ENCODE measurements around the gene PLXNB2. TPM values are rescaled to one million over a fixed set of nuclear protein-coding genes. Genes with fewer than 3 reads are reported as not detected.
A peak's percentile ranks its signal among the peaks of the same experiment; 100 is the strongest.

Gene PLXNB2
- total RNA-seq, 1 experiment from 2014 or later, result 227 TPM

DNA sequence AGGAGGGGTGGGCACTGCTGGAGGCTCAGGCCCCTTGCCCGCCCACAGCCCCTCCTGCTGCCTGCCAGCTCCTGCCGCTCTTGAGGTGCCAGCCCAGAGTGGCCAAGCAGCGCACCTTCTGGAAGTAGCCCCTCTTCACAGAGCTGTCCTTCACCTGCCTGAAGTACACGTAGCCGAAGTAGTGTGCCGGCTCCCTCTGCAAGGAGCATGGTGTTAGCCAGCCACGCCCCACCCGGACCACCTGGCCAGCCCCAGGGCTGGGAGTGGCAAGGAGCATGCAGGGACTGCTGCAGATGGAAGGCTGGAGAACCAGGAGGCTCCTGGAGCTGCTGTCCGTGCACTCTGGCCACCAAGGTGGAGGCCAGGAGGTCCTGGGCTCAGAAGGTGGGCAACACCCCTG lies 9.7 kb upstream of the PLXNB2 start:
- no peaks in the 10 kb centered on the region for H3K36me3 ChIP-seq (ENCODE audit: control insufficient read depth, insufficient read depth, low read length)
- no peaks in the 10 kb centered on the region for H3K9me3 ChIP-seq (ENCODE audit: control insufficient read depth, insufficient read depth, low read depth, low read length)
- in situ Hi-C loops (cut with HindIII; ENCODE audit: low pct_unique_long_range_greater_than_20kb, low sequenced_read_pairs), result no loop called here
- BruUV-seq (replicated peaks), result no TSS peak
- H3K4me1 ChIP-seq (ENCODE audit: control insufficient read depth, insufficient read depth, low read length), result peaks cover 9% of the 10 kb centered on the region; the same call in 1 of the 2 replicates
- TF ChIP-seq SIN3A (IDR thresholded peaks at IDR 0.05; ENCODE audit: borderline replicate concordance, insufficient read depth, low read depth, low read length) (no peak), POLR2AphosphoS5 (IDR thresholded peaks at IDR 0.05; ENCODE audit: low read depth, low read length) (no peak), TCF7L2 (IDR thresholded peaks at IDR 0.05; ENCODE audit: low read depth, low read length) (no peak)
- TF ChIP-seq, protein P1, sequence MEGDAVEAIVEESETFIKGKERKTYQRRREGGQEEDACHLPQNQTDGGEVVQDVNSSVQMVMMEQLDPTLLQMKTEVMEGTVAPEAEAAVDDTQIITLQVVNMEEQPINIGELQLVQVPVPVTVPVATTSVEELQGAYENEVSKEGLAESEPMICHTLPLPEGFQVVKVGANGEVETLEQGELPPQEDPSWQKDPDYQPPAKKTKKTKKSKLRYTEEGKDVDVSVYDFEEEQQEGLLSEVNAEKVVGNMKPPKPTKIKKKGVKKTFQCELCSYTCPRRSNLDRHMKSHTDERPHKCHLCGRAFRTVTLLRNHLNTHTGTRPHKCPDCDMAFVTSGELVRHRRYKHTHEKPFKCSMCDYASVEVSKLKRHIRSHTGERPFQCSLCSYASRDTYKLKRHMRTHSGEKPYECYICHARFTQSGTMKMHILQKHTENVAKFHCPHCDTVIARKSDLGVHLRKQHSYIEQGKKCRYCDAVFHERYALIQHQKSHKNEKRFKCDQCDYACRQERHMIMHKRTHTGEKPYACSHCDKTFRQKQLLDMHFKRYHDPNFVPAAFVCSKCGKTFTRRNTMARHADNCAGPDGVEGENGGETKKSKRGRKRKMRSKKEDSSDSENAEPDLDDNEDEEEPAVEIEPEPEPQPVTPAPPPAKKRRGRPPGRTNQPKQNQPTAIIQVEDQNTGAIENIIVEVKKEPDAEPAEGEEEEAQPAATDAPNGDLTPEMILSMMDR (IDR thresholded peaks at IDR 0.05), result no peak
- TF ChIP-seq, protein P2, sequence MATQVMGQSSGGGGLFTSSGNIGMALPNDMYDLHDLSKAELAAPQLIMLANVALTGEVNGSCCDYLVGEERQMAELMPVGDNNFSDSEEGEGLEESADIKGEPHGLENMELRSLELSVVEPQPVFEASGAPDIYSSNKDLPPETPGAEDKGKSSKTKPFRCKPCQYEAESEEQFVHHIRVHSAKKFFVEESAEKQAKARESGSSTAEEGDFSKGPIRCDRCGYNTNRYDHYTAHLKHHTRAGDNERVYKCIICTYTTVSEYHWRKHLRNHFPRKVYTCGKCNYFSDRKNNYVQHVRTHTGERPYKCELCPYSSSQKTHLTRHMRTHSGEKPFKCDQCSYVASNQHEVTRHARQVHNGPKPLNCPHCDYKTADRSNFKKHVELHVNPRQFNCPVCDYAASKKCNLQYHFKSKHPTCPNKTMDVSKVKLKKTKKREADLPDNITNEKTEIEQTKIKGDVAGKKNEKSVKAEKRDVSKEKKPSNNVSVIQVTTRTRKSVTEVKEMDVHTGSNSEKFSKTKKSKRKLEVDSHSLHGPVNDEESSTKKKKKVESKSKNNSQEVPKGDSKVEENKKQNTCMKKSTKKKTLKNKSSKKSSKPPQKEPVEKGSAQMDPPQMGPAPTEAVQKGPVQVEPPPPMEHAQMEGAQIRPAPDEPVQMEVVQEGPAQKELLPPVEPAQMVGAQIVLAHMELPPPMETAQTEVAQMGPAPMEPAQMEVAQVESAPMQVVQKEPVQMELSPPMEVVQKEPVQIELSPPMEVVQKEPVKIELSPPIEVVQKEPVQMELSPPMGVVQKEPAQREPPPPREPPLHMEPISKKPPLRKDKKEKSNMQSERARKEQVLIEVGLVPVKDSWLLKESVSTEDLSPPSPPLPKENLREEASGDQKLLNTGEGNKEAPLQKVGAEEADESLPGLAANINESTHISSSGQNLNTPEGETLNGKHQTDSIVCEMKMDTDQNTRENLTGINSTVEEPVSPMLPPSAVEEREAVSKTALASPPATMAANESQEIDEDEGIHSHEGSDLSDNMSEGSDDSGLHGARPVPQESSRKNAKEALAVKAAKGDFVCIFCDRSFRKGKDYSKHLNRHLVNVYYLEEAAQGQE (IDR thresholded peaks at IDR 0.05; ENCODE audit: insufficient read depth in 1 of 2, low read depth in 2 of 2, low read length in 1 of 2), result no peak
- intact Hi-C loops (cut with micrococcal nuclease; ENCODE audit: unreplicated experiment), result no loop called here
- H3K4me3 ChIP-seq (ENCODE audit: low read depth in 2 of 2, low read length in 2 of 2), result no peak overlapping the region
- 0 out of 2 replicates have a peak, but pooled peaks have one; percentile 8 for ATAC-seq
- POLR2A ChIA-PET, result interaction anchor here (0.6 kb wide), 1 partner anchor 10 kb away, joined by 4 read pairs; the partner anchor contains the start of gene PLXNB2
- H3K27ac ChIP-seq (ENCODE audit: low read length), result no peak overlapping the region
- no peak for DNase-seq (ENCODE audit: low read depth, low spot score)
- CTCF ChIA-PET, result no interaction called here
- H3K27me3 ChIP-seq (ENCODE audit: control insufficient read depth, insufficient read depth, low read length), result no peaks in the 10 kb centered on the region

DNA sequence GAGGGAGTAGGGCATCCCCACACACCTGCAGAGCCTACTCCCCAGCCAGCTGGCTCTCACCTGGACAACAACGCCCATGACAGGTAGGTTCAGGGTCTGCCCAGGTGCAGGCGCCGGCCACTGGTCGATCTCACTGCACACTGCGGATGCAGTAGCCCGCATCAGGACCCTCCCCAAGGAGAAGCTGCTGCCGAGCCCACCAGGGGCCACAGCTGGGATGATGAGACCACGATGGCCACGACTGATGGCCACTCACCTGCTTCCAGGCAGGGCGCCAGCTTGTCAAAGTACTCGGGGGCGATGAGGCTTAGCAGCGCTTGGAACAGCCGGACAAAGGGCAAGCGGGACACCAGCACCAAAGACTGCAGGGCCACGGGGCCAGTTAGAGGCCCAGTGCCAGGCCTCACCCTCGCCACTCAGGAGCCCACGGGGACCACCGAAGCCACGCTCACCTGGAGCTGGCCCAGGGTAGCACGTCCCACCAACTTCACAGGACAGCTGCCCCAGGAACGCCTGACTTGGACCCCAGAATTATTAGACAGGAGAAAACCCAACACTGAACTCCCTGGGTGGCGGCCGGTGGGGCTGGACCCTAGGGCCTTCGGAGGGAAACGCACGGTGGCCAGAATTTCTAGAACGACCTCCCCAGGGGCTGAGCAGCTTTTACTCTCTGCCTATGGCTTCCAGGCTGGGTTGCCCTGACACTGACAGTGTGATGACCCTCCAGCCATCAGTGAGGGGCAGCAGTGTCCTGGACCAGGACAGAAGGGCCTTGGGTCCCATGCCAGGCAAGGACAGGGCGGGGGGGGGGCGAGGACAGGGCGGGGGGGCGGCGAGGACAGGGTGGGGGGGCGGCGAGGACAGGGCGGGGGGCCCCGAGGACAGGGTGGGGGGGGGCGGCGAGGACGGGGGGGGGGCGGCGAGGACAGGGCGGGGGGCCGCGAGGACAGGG lies 8.9 kb upstream of the PLXNB2 start:
- CTCF ChIA-PET, result interaction anchor here (0.5 kb wide), 1 partner anchor 75 kb away, joined by 3 read pairs; no protein-coding TSS in a partner anchor
- no peak for ATAC-seq

More for the DNA sequence above, 8.9 kb upstream of the PLXNB2 start:
- intact Hi-C loops (cut with micrococcal nuclease; ENCODE audit: unreplicated experiment) (no loop called here), in situ Hi-C loops (cut with HindIII; ENCODE audit: low pct_unique_long_range_greater_than_20kb, low sequenced_read_pairs) (no loop called here)
- Histone ChIP-seq H3K4me3 (ENCODE audit: low read depth in 2 of 2, low read length in 2 of 2) (no peak overlapping the region), H3K9me3 (ENCODE audit: control insufficient read depth, insufficient read depth, low read depth, low read length) (no peaks in the 10 kb centered on the region), H3K4me1 (ENCODE audit: control insufficient read depth, insufficient read depth, low read length) (peaks cover 9% of the 10 kb centered on the region; the same call in 1 of the 2 replicates), H3K27ac (ENCODE audit: low read length) (no peak overlapping the region), H3K36me3 (ENCODE audit: control insufficient read depth, insufficient read depth, low read length) (no peaks in the 10 kb centered on the region), H3K27me3 (ENCODE audit: control insufficient read depth, insufficient read depth, low read length) (no peaks in the 10 kb centered on the region)
- POLR2A ChIA-PET, result interaction anchor here (0.6 kb wide), 1 partner anchor 9 kb away, joined by 4 read pairs; the partner anchor contains the start of gene PLXNB2
- no peak for DNase-seq (ENCODE audit: low read depth, low spot score)
- BruUV-seq (replicated peaks), result no TSS peak
- TF ChIP-seq POLR2AphosphoS5 (IDR thresholded peaks at IDR 0.05; ENCODE audit: low read depth, low read length), result no peak
- TF ChIP-seq, protein P1 (IDR thresholded peaks at IDR 0.05), result no peak
- TF ChIP-seq, protein P2 (IDR thresholded peaks at IDR 0.05; ENCODE audit: insufficient read depth in 1 of 2, low read depth in 2 of 2, low read length in 1 of 2), result no peak
- no peak for TF ChIP-seq TCF7L2 (IDR thresholded peaks at IDR 0.05; ENCODE audit: low read depth, low read length)
- no peak for TF ChIP-seq SIN3A (IDR thresholded peaks at IDR 0.05; ENCODE audit: borderline replicate concordance, insufficient read depth, low read depth, low read length)

All from Panc1 (cell line).